HG03521 (cell line): Measurements from ENCODE around the gene TNS1.
"Not testable (repeated sequence)": the region's sequence is repeated elsewhere in the genome, so short reads cannot be mapped to it uniquely, and the experiment has no call there.

Experiments used
- ATAC-seq: cut with Tn5 transposase; IDR thresholded peaks from one replicate; pipeline ENCODE4 v1.9.1; 2021; ENCODE audit warnings: mild to moderate bottlenecking, moderate library complexity; ENCODE audit not compliant: unreplicated experiment

The TNS1 gene

GRCh38 chr2:217790681-217791392 lies 212.0 kb downstream of the TNS1 start:
- no peak for ATAC-seq

- ATAC-seq, result no peak
Observed at GRCh38 chr2:217790195-217790594, 212.6 kb downstream of the TNS1 start.

GRCh38 chr2:217789736-217790181 lies 213.0 kb downstream of the TNS1 start:
- no peak for ATAC-seq

GRCh38 chr2:217789003-217789735 lies 213.6 kb downstream of the TNS1 start:
- no peak for ATAC-seq

GRCh38 chr2:217788669-217789002 lies 214.2 kb downstream of the TNS1 start:
- ATAC-seq, result no peak

GRCh38 chr2:217787160-217787877 lies 215.5 kb downstream of the TNS1 start:
- no peak for ATAC-seq

GRCh38 chr2:217786560-217786959 lies 216.2 kb downstream of the TNS1 start:
- ATAC-seq, result not testable (repeated sequence)

GRCh38 chr2:217785544-217786045 lies 217.2 kb downstream of the TNS1 start:
- peak; percentile 36 for ATAC-seq

- peak; percentile 14 for ATAC-seq
Observed at GRCh38 chr2:217784996-217785543, 217.7 kb downstream of the TNS1 start.

- no peak for ATAC-seq
Observed at GRCh38 chr2:217783243-217783642, 219.6 kb downstream of the TNS1 start.

GRCh38 chr2:217777906-217778305 lies 224.9 kb downstream of the TNS1 start:
- ATAC-seq, result no peak

GRCh38 chr2:217776631-217777030 lies 226.2 kb downstream of the TNS1 start:
- no peak for ATAC-seq

- no peak for ATAC-seq
Observed at GRCh38 chr2:217775920-217776503, 226.8 kb downstream of the TNS1 start.

- no peak for ATAC-seq
Observed at GRCh38 chr2:217774232-217774631, 228.6 kb downstream of the TNS1 start.

GRCh38 chr2:217773539-217773938 lies 229.3 kb downstream of the TNS1 start:
- no peak for ATAC-seq

- ATAC-seq, result no peak
Observed at GRCh38 chr2:217766356-217766755, 236.4 kb downstream of the TNS1 start.

GRCh38 chr2:217761645-217762277 lies 241.0 kb downstream of the TNS1 start:
- no peak for ATAC-seq

- ATAC-seq, result no peak
Observed at GRCh38 chr2:217759991-217760390, 242.8 kb downstream of the TNS1 start.

GRCh38 chr2:217757108-217757463 lies 245.7 kb downstream of the TNS1 start:
- ATAC-seq, result no peak

- no peak for ATAC-seq
Observed at GRCh38 chr2:217756375-217757107, 246.3 kb downstream of the TNS1 start.
